GM19099 (cell line): Measurements from ENCODE around the gene KAT2A.

Experiments used
- POLR2A ChIP-seq: IDR thresholded peaks from 3 replicates; pipeline ENCODE4 v1.6.1; 2011; ENCODE audit warnings: low read depth; ENCODE audit not compliant: insufficient read length; ENCODE audit errors: extremely low read depth

The KAT2A gene

GRCh38 chr17:42124256-42124655 lies 3.1 kb upstream of the KAT2A start:
- no peak for TF ChIP-seq POLR2A

GRCh38 chr17:42122371-42123303 lies 1.5 kb upstream of the KAT2A start, which contains the start of gene HSPB9:
HSPB9 (plus strand) TSS chr17:42122804; CDS start chr17:42122851, 47 bp downstream.
- TF ChIP-seq POLR2A: no peak

DNA sequence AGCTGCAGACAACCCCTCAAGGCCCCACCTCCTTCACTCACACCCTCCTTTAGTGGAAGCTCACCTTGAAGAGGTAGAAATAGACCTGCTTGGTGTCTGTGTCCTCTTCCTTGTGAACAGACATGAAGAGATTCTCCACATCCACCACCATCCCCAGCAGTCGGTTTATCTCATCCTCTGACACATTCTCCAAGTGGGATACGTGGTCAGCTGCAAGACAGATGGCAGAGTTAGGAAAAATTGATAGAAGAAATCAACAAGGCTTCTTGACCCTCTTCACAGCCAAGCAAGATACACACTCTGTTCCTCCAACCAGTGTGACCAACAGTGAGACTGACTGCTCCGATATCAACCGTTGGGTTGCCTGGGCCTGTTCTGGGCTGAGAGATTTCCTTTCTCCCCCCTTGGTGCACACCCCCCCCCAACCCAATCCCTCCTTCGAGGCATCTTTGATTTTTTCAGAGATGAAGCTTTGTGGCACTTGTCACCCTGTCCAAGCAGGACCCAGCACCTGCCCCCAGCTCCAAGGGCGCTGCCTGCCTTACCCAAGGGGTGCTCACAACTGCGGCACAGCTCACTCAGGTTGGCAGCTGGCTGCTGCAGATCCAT lies 902 bp downstream of the KAT2A start:
- TF ChIP-seq POLR2A: no peak

DNA sequence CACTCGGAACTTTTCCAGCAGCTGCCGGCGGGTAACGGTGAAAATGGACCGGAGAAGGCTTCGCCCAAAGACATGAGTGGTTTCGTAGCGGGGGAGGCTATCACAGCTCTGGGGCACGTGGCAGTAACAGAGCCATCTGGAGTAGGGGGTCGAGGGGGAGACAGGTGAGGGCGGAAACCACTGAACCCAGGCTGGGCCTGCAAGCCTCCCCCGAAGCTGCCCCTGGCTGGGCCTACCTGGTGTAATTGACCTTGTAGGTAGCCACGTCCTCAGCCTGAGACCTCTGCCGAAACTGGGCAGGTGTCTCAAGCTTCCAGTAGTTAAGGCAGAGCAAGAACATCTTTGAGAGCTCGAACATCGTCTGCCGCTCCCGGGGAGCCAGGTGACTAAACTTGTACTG lies 1.9 kb downstream of the KAT2A start:
- no peak for TF ChIP-seq POLR2A

DNA sequence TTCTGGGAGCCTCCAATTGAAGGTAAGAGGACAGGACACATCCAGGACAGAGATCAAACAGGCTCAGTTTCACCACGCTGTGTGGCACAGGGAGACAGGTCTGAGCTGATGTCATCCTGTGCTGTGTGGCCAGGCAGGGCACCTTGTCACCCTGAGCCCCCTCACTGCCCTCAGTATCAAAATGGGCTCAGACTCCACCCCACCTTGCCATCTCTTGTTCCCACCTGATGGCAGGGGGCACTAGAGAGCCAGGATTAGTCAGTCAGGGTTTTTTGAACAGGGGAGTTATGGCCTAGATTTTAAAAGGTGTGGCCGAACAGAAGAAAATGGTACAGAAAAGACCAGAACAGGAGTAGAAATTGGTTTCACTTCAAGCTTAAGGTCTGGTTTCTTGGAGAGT lies 2.6 kb downstream of the KAT2A start:
- no peak for TF ChIP-seq POLR2A

GRCh38 chr17:42118126-42118510 lies 3.0 kb downstream of the KAT2A start:
- TF ChIP-seq POLR2A: no peak

DNA sequence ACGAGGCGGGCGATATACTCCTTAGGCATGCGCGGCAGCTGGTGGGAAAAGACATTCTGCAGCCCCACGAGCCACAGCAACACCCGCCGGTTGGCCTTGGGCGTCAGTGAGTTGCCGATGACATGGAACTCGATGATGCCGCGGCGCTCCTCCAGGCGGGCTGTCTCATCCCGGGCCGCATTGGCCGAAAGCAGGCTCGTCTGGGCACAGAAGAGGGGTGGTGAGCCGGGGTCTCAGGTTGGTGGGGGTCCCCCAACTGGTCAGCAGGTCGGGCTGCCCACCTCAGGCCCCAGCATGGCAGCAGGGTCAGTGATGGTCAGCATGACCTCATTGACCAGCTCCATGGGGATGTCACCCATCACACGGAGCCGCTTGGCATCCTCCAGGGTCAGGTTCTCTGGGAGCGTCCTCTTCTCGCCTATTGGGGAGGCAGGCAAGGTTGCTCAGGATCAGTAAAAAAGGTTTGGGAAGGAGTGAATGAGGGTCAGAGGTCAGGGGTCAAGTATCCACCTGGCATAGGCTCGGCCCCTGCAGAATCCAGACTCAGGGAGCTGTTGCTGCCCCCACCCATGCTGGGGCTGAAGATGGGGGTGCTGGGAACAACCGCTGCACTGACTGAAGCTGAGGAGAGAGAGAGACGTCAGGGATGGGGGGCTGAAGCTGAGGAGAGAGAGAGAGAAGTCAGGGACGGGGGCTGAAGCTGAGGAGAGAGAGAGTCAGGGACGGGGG lies 3.6 kb downstream of the KAT2A start:
- TF ChIP-seq POLR2A: no peak

- TF ChIP-seq POLR2A: no peak
These were observed 4.3 kb downstream of the KAT2A start for GRCh38 chr17:42116705-42117396.

DNA sequence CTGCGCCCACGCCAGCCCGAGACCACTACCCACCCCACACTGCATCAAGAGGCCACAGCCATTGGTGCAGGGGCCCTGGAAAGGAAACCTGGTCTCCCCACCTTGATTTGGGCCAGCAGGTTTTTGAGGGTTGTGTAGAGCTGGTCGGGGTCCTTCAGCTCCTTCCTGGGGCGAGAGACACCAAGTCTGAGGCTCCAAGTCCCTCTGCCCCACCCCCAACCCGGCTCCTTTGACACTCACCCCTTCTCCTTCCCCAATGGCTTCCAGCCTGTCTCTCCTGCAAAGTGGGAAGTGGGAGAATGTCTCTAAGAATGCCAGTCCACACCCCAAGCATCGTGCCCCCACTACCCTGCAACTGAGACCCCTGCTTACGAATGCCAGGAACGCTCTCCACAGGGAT lies 7.0 kb downstream of the KAT2A start:
- no peak for TF ChIP-seq POLR2A

- no peak for TF ChIP-seq POLR2A
These were observed 7.7 kb downstream of the KAT2A start for GRCh38 chr17:42113293-42114069.

- TF ChIP-seq POLR2A: peak; percentile 86
These were observed 8.5 kb downstream of the KAT2A start, which contains the start of gene DHX58 for GRCh38 chr17:42112552-42113176. DHX58 (minus strand) TSS chr17:42112714; CDS start chr17:42111892, 822 bp downstream.

DNA sequence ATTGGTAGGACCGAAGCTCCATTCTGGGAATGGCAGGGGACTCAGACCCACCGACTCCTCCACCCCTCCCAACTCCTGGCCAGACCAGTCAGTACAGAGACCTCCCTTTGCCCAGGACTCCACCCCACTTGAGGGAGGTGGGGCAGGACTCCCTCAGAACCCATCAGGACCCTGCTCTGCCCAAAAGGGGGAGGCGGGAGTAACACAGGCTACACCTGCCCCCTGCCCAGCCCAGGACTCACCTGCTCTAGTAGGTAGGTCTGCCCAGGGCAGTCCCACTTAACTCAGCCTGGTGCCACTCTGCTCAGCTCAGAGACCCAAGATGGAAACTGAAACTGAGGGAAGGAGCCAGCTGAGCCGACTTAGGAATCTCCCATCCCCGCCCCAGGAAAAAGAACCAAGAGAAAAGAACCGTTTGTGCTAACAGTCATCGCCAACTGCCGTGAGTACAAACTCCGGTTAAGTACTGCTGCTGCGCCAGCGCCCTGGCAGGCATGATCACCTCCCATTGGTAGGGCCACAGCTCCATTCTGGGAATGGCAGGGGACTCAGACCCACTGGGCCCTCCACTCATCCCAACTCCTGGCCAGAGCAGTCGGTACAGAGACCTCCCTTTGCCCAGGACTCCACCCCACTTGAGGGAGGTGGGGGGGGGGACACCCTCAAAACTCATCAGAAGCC lies 9.2 kb downstream of the KAT2A start:
- TF ChIP-seq POLR2A: no peak

- TF ChIP-seq POLR2A: no peak
These were observed 9.9 kb downstream of the KAT2A start for GRCh38 chr17:42111265-42111636.
